ENCODE data around the gene GATAD2A.

Gene GATAD2A

DNA sequence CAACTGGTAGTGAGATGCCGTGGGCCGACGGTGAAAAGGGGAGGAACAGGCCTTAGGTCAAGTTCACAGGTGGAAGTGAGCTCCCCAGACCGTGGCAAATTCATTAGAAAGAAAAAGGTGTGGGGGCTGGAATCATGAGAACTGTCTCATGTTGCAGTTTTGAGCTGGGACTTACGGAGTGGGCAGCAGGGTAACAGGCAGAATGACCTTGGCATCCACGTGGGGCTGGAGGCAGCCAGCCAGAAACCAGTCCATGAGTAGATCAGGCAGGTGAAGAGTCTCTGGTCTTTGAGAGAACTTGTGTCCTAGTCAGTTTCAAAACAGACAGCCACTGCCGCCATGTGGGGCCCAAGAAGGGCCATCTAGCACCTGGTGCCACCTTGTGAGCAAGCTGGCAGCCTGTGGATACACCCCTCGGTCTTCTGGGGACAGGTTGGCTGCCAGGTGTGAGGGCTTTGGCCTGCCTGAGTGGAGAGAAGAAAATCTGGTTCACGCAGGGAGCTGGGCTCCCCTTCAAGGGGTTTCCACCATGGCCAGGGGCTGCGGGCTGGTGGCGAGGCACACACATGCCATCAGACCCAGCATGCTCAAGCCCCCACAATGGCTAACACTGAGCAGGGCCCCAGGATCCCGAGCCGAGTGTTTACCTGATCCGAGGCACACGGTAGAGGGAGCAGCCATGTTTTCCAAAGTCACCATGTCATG, 86.0 kb downstream of the GATAD2A start:
- no peak for DNase-seq

DNA sequence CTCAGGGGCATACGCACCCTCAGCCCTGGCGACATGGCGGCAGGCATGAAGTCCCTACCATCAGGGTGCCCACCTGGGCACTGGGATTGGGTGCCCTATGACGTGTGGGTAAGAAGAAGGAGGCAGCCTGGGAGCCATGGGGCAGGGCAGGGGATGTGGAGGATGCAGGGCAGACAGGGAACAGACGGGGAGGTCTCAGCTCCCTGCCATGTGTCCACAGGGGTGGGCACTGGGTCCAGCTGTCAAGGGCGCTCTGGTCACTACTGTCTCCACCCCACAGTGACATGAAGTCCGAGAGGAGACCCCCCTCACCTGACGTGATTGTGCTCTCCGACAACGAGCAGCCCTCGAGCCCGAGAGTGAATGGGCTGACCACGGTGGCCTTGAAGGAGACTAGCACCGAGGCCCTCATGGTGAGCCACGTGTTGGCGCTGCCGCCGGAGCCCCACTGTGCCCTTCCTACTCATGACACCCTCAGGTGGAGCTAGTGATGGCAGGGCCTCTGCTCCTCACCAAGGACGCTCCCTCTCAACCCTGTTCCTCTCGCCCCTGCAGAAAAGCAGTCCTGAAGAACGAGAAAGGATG, 86.6 kb downstream of the GATAD2A start:
- DNase-seq, result no peak

DNA sequence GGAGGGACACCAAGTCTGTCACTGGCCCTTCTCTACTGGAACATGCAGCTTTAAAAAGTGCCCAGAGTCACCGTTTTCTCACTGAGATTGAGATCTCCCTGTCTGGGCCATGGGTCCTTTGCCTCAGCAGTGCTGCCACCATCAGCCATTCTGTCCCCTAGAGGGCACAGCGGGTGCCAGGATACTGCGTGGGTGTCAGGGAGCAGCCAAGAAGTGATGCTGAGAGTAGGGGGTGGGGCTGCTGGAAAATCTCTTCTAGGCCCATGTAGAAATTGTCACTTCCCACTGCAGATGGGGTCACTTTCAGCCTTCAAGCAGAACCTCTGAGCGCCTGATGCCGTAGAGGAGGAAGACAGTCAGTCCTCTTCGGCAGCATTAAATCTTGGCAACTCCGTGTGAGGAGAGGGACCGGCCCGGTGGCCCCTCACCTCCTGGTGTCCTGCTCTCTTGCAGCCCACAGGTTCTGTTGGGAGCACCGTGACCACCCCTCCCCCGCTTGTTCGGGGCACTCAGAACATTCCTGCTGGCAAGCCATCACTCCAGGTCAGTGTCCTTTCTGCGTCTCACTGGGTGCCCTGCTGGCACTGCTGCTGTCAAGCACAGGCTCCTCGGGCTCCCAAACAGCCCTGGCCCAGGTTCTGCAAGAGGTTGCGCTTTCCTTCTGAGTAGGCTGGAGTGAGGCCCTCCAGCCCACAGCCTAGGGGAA, 88.5 kb downstream of the GATAD2A start:
- no peak for DNase-seq

DNA sequence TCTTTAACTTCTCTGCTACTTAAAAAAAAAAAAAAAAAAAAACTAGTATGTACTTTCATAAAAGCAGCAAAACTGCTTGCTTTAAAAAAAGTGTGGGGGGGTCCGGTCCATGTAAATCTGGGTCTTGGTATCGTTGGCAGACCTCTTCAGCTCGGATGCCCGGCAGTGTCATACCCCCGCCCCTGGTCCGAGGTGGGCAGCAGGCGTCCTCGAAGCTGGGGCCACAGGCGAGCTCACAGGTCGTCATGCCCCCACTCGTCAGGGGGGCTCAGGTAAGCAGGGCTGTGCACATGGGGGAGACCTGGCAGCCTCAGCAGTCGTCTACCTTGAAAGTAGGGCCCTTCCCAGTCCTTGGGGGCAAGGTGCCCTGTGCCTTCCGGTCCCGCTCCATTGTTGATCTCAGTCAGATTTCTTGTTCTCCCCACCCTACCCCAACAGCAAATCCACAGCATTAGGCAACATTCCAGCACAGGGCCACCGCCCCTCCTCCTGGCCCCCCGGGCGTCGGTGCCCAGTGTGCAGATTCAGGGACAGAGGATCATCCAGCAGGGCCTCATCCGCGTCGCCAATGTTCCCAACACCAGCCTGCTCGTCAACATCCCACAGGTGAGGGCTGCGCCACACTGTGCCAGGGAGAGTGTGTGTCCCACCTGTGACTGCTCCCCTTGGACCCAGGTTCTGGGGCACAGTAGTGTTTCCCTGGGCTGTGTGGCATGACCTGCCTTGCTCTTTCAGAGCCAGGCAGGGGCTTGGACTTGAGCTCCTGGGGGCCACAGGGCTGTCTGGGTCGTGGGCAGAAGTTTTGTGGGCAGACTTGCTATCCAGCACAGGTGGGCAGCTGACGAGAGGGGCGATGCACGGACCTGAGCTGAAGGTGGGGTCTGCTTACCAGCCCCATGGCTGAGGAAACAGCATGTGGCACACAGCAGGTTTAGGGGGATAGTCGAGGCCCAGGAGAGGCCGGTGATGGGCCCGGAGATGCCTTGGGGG, 90.4 kb downstream of the GATAD2A start:
- DNase-seq, result no peak

DNA sequence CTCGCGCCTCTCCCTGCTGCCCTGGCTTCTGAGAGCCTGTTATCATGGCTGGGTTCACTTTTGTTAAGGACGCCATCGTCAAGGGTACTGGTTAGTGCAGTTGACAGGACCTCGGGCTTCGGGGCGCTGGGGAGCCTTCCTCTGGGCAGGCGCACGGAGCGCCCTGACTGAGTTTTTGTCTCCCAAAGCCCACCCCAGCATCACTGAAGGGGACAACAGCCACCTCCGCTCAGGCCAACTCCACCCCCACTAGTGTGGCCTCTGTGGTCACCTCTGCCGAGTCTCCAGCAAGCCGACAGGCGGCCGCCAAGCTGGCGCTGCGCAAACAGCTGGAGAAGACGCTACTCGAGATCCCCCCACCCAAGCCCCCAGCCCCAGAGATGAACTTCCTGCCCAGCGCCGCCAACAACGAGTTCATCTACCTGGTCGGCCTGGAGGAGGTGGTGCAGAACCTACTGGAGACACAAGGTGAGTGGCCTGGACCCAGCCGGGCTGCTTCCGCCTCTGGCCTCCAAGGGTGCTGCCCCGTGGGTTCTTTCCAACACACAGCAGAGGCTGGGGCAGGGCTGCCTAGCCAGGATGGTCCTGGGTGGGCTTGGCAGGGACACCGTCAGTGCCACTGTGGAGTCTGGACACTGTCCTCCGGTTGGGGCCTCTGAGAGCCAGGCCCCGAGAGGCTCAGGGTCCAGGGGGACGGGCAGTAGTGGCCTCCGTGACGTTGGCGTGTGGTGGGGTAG, 92.9 kb downstream of the GATAD2A start:
- no peak for DNase-seq

DNA sequence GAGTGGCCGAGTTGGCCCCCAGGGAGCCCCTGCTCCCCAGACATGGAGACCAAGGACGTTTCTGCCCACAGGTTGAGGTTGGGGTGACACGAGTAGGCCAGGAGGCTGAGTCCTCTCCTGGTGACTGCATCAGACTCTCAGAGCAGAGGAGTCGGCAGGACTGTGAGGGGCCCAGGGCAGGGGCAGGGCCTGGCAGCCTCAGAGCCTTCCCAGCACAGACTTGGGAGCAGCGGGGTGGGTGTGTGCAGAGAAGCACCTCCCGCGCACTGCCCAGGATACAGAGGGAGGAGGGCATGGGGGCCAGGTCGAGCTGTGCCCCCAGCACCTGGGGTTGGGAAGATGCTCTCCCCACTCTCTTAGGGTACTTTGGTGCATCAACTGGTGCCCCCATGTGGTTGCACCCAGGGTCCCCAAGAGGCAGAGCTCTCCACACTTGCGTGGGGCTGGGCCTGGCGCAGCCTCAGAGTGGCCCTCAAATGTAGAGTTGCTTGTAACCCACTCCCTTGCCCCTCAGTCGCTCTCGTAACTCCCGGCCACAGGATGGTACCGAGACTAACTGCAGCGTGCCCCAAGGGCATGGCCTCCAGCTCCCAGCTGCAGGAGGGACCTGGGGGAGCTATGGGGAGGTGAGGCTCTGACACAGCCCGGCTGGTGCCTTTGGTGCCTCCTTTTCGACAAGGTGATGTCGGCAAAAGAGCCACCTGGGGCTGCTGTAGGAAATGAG, 94.0 kb downstream of the GATAD2A start:
- DNase-seq, result no peak

DNA sequence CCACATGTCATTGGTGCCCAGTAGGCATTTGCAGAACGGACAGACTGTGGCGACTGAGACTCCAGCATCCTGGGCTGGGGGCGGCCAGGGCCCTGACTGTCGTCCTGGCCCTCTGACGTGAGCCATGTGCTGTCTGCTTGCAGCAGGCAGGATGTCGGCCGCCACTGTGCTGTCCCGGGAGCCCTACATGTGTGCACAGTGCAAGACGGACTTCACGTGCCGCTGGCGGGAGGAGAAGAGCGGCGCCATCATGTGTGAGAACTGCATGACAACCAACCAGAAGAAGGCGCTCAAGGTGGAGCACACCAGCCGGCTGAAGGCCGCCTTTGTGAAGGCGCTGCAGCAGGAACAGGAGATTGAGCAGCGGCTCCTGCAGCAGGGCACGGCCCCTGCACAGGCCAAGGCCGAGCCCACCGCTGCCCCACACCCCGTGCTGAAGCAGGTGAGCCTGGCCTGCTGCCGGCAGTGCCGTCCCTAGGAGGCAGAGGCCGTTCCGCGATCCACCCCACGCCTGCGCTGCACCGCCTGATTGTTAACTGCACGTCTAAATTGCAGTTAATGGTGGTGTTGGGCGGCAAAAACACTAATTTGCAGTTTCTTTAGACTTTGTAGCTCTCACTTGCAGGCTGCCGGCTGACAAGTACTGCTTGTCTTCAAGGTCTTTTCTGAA, 95.6 kb downstream of the GATAD2A start:
- no peak for DNase-seq

DNA sequence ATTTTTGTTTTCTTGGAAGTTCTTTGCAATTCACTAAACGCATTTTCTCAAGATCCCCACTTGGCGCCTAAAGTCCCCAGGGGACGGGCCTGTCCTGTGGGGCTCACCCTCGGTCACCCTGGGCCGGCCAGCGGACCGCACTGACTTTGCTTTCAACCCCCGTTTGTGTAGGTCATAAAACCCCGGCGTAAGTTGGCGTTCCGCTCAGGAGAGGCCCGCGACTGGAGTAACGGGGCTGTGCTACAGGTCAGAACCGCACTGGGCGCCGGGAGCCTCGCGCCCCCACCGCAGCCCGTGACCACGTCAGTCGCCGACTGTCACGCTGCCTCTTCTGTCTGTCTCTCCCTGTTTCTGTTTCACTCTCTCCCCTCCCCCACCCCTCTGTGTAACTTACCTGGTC, 96.3 kb downstream of the GATAD2A start:
- no peak for DNase-seq

DNA sequence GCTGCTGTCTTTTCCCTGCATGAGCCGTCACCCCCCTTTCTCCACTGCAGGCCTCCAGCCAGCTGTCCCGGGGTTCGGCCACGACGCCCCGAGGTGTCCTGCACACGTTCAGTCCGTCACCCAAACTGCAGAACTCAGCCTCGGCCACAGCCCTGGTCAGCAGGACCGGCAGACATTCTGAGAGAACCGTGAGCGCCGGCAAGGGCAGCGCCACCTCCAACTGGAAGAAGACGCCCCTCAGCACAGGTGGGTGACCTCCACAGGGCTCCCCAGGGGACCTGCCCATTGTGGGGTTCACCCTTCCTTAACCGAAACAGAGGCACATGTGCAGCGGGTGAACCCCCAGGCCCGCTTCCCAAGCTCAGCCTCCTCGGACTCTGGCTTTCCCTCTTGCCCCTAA, 96.8 kb downstream of the GATAD2A start:
- DNase-seq, result no peak

DNA sequence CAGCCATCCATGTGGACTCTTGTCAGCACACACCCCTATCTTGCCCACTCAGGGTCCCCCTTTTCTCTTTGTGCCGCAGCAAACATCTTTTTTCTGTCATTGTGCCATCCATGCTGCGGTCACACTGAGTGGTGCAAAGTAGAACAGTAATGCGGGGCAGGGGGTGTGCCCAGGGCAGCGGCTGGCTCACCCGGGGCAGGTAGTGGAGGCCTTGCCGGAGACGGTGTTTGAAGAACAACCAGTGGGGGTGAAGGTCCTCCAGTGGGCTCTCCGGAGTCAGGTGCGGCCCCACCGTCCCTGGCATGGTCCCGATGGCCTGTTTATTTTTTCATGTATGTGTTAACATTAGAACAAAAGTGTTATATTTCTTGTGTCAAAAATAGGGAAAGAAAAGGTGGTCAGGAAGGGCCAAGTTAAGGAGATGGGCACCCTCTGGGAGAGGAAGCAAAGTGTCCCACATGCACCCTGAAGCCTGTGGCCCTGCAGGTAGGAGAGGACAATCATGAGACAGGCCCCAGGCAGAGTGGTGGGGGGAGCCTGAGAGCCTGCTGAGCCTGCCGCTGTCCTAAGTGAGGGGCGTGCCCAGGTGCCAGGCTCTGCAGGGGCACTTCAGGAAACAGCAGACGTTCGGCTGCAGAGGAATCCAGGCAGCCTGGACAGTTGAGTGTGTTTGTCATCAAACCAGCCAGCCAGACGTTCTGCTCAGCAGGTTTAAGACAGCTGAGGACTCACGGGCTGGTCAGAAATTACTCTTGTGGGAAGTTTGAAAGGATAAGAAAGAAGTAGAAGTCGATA, 97.5 kb downstream of the GATAD2A start:
- no peak for DNase-seq

DNA sequence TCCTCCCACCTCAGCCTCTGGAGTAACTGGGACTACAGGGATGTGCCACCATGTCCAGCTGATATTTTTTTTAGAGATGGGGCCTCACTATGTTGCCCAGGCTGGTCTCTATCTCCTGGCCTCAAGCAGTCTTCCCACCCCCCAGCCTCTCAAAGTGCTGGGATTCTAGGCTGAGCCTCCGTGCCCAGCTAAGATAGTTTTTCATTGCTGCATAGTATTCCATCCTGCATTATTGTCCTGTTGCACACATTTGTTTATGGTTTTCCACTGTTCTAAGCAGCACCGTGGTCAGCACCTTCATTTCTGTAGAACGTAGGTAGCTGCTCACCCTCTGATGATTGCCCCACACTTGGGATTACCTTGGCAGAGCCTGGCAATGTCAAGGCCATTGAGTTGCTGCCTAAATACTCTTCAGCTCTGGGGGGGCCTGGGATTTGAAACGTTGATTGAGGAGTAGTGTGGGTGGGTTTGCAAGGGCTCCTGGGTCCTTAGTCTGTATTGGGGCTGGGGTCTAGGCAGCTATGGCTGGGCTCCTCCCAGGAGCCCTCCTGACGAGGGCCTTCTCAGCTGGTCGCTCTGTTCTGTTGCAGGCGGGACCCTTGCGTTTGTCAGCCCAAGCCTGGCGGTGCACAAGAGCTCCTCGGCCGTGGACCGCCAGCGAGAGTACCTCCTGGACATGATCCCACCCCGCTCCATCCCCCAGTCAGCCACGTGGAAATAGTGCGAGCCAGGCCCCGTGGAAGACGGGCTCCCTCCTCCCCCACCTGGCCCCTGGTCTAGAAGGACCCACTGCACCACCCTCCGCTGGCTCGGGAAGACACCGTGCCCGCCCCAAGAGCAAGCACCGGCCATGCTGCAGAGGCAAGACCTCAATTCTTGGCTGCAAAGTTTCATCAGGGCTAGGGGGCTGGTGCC, 99.5 kb downstream of the GATAD2A start:
- no peak for DNase-seq

DNA sequence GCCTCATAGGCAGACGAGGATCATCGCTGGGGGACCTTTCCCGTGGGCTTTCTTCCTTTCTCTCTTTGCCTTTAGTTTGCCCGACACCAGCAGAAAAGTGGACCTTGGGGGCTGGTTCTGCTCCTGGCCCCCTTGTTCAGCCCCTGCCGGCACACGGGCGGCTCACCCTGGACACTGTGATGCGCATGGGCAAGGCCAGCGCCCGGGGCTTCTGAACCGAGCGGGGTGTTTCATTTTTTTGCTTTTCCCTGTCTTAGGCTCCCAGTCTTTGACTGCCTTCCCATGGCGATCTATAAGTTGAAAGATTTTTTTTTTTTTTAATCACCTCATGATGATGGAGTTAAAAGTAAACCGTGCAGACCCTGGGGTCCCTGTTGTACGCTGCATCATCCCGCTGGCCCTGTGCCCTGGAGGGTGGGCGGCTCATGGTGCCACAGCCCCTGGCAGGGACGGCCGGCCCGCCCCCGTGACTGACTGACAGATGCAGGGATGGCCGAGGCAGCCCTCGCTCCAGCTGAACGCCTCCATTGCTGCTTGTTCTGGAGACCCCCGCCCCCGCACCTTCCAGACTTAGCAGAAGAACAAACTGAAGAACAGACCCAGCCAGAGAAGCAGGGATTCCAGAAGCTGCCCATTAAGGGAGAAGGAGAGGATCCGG, 100.3 kb downstream of the GATAD2A start:
- no peak for DNase-seq

DNA sequence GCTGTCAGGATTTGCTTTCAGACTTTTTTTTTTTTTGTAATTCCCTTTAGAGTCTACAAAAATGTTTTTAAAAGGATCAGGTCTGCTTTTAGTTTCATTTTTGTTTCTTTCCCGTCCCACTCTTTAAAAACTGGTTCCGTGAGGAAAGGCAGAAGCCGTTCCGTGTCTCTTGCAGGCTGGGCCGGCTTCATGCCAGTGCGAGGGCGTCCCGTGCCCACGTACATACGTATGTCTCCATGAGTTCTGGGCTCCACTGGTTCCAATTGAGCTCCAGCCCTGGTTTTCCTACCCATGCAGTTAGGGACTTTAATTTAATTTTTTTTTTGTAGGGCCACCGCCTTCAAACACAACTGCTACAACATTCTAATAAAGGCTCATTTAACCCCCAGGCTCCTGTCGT, 101.1 kb downstream of the GATAD2A start:
- DNase-seq, result no peak

DNA sequence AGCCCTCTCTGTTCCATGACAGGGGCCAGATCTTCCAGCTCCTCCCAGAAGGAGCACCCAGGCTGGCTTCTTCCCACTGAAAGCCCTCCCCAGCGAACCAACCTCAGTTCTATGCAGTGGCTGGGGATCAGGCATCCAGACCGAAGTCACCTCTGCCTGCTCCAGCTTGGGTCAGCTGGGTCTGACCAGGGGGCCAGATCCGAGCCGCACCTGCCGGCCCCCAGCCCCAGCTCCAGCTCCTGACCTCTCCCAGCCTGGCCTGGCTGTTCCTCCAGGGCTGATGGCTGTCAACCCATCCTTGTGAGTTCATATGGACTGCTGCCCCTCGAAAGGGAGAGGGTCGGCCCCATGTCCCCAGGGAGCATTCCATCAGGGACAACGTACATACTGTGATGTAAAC, 101.9 kb downstream of the GATAD2A start:
- DNase-seq, result no peak

DNA sequence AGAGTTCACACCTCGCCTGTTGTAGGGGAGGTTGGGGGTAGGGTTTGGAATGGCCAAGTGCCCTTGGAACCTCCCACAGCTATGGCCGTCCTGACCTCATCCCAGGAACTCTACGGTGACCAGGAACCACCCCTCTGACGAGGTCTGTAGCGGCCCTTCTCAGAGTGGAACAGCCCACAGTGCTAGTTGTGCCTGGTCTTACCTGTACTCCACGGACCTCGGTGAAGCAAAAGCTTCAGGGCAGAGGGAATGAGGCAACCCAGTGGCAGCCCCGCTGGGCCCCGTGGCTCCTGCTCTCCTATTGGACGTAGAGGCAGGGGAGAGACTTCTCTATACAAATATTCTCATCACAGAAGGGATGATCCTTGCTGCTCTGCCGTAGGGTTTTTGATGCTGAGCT, 102.7 kb downstream of the GATAD2A start:
- no peak for DNase-seq

DNA sequence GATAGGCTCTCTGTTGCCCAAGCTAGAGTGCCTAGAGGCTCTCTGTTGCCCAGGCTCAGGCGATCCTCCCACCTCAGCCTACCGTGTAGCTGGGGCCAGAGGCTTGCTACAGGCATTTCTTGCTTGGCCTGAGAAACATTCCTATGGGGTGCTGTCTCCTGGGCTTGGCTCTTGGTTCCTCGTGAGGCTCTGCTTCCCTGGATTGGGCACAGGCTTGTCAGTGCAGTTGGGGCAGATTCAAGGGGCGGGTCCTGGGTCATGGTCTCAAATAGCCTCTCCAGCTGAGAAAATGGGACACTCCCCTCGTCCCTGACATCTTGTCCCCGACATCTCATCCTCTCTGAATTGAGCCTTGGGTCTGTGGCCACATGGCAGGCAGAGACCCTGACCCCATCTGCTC, 105.0 kb downstream of the GATAD2A start:
- DNase-seq, result no peak

DNA sequence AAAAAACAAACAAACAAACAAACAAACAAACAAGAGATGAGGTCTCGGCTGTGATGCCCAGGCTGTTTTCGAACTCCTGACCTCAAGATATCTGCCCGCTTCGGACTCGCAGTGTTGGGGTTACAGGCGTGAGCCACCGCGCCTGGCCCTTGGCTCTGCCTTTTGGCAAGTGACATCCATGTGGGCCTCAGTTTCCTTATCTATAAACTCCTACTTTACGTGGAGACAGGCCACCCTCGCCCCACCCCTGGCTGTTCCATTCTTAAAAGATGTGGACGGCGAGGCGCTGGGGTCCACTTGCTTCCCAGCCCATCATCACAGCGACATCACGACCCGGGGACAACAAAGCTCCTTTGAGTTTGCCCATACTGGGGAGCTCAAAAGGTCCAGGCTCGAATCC, 108.2 kb downstream of the GATAD2A start:
- no peak for DNase-seq

DNA sequence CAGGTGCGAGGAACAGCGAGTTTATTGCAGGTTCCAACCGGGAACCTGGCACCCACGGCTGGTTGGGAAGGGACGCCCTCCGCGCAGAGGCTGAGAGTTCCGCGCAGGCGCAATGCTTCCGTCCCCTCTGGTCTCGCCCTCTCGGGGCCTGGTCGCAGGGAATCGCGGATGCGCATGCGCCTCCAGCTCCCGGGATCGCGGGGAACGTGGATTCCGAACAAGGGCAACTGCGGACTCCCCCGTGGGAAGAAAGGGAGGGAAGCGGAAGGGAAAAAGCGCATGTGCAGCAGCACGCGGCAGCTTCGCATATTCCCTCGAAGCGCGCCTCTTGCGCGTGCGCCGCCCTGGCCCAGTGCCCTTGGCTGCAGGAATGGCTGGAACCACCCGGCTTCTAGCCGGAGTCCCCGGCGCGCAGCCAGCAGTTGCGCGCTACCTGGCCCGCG, 108.8 kb downstream of the GATAD2A start:
- no peak for DNase-seq

All from CD4-positive, alpha-beta T cell treated with Interferon gamma for 1 hour (primary cell).